H1 (cell line): Measurements from ENCODE around the gene EXD3. TPM values are rescaled to one million over a fixed set of nuclear protein-coding genes. Genes with fewer than 3 reads are reported as not detected.

Experiments used
- CTCF ChIA-PET: fragments of 300-600 bp; sonication (Branson Sonifier 250); formaldehyde crosslinking; loops from one replicate; lab custom pipeline; 2021; ENCODE audit not compliant: partially characterized antibody; lab: Charles Lee
- POLR2A ChIA-PET: fragments of 300-600 bp; sonication (Branson Sonifier 250); formaldehyde crosslinking; loops from one replicate; lab custom pipeline; 2021; ENCODE audit warnings: inconsistent platforms; ENCODE audit not compliant: partially characterized antibody; lab: Charles Lee
- DNase-seq, 2 experiments: peaks; one replicate each; pipeline versions ENCODE4 v3.0.0 to v3.0.0-alpha.2; 2010 to 2022; ENCODE audit warnings: low spot score in 2 of 2, low read depth in 1 of 2, mixed read lengths in 1 of 2
- FAIRE-seq: peaks from 2 replicates; lab custom pipeline; 2011; peaks lifted over from hg19 to GRCh38; lab: Jason Lieb, UNC
- H2AFZ ChIP-seq: 2 replicates; pipeline ENCODE4 v1.8.1; 2012; ENCODE audit warnings: low read length, inconsistent platforms
- H2AK5ac ChIP-seq: 2 replicates; pipeline ENCODE4 v1.6.1; 2013; ENCODE audit warnings: low read depth, low read length
- H2BK120ac ChIP-seq: replicated peaks from 2 replicates; pipeline ENCODE3; 2013; ENCODE audit warnings: low read depth, low read length, inconsistent platforms
- H2BK12ac ChIP-seq: 2 replicates; pipeline ENCODE4 v1.6.1; 2013; ENCODE audit warnings: low read depth, low read length
- H2BK15ac ChIP-seq: 2 replicates; pipeline ENCODE4 v1.6.1; 2013; ENCODE audit warnings: low read length
- H2BK20ac ChIP-seq: 2 replicates; pipeline ENCODE4 v1.6.1; 2013; ENCODE audit warnings: low read length
- H2BK5ac ChIP-seq: 2 replicates; pipeline ENCODE4 v1.6.1; 2013; ENCODE audit warnings: low read depth, low read length
- H3K14ac ChIP-seq: 2 replicates; pipeline ENCODE4 v1.6.1; 2013; ENCODE audit warnings: inconsistent platforms; ENCODE audit not compliant: insufficient read length
- H3K18ac ChIP-seq: 2 replicates; pipeline ENCODE4 v1.6.1; 2013; ENCODE audit warnings: low read length; ENCODE audit errors: extremely low read depth
- H3K23ac ChIP-seq: 2 replicates; pipeline ENCODE4 v1.6.1; 2013; ENCODE audit warnings: inconsistent platforms; ENCODE audit not compliant: insufficient read length
- H3K23me2 ChIP-seq: 2 replicates; pipeline ENCODE4 v1.6.1; 2013; ENCODE audit warnings: low read depth, low read length
- H3K27ac ChIP-seq: 2 replicates; pipeline ENCODE4 v1.6.1; 2011; ENCODE audit warnings: low read depth, low read length, inconsistent platforms
- H3K27me3 ChIP-seq, 4 experiments: replicated peaks in 1 of 4; 1 replicate in 1 of 4; 2 replicates in 3 of 4; pipeline versions ENCODE4 v1.6.1 to v1.8.1; 2011 to 2013; ENCODE audit warnings: low read length in 3 of 4, mild to moderate bottlenecking in 3 of 4, inconsistent platforms in 2 of 4, mixed read lengths in 2 of 4, moderate library complexity in 1 of 4; ENCODE audit not compliant: control insufficient read depth in 3 of 4, insufficient read depth in 3 of 4; ENCODE audit errors: extremely low read depth in 1 of 4
- H3K36me3 ChIP-seq, 4 experiments: 2 replicates each; pipeline versions ENCODE4 v1.6.1 to v1.8.1; 2011 to 2013; ENCODE audit warnings: mild to moderate bottlenecking in 4 of 4, low read length in 3 of 4, moderate library complexity in 2 of 4, control low read depth in 1 of 4, inconsistent platforms in 1 of 4; ENCODE audit not compliant: insufficient read depth in 4 of 4, control insufficient read depth in 2 of 4
- H3K4ac ChIP-seq: replicated peaks from 2 replicates; pipeline ENCODE3; 2013; ENCODE audit warnings: low read length, low read depth, mixed read lengths, inconsistent platforms; ENCODE audit not compliant: insufficient read length
- H3K4me1 ChIP-seq, 4 experiments: replicated peaks in 1 of 4; 1 replicate in 1 of 4; 2 replicates in 3 of 4; pipeline versions ENCODE4 v1.6.1 to v1.8.1; 2011 to 2013; ENCODE audit warnings: low read length in 3 of 4, inconsistent platforms in 2 of 4, mixed read lengths in 1 of 4; ENCODE audit not compliant: insufficient read depth in 4 of 4, control insufficient read depth in 3 of 4
- H3K4me2 ChIP-seq, 2 experiments: 2 replicates each; pipeline versions ENCODE4 v1.6.1 to v1.8.1; 2011 to 2013; ENCODE audit warnings: low read depth in 2 of 2, low read length in 2 of 2, control low read depth in 1 of 2, inconsistent platforms in 1 of 2, mild to moderate bottlenecking in 1 of 2; ENCODE audit not compliant: insufficient read depth in 1 of 2
- H3K4me3 ChIP-seq, 4 experiments: fragments of 200-600, 300-600 bp in 1 of 4; sonication (generic), shearing (Covaris generic), sonication (Bioruptor Twin) in 1 of 4; 2 replicates each; pipeline versions ENCODE4 v1.5.1 to v1.8.1; 2011 to 2016; ENCODE audit warnings: low read length in 4 of 4, low read depth in 3 of 4, control low read depth in 2 of 4, inconsistent platforms in 2 of 4, mild to moderate bottlenecking in 2 of 4, mixed read lengths in 1 of 4, moderate library complexity in 1 of 4; ENCODE audit not compliant: insufficient read depth in 2 of 4; ENCODE audit errors: extremely low read depth in 1 of 4
- H3K56ac ChIP-seq: replicated peaks from 2 replicates; pipeline ENCODE3; 2013; ENCODE audit warnings: low read depth, mild to moderate bottlenecking, mixed read lengths, low read length, inconsistent platforms; ENCODE audit not compliant: insufficient read length
- H3K79me1 ChIP-seq: 2 replicates; pipeline ENCODE4 v1.6.1; 2013; ENCODE audit warnings: low read depth, low read length, control low read depth
- H3K79me2 ChIP-seq, 2 experiments: 2 replicates each; pipeline versions ENCODE4 v1.6.1 to v1.8.1; 2012 to 2013; ENCODE audit warnings: low read length in 2 of 2, mild to moderate bottlenecking in 2 of 2, inconsistent platforms in 1 of 2; ENCODE audit not compliant: insufficient read depth in 2 of 2, control insufficient read depth in 1 of 2
- H3K9ac ChIP-seq, 4 experiments: replicated peaks in 1 of 4; 1 replicate in 1 of 4; 2 replicates in 3 of 4; pipeline versions ENCODE4 v1.6.1 to v1.8.1; 2011 to 2013; ENCODE audit warnings: low read depth in 3 of 4, low read length in 3 of 4, control low read depth in 2 of 4, mild to moderate bottlenecking in 2 of 4, moderate library complexity in 2 of 4, inconsistent platforms in 1 of 4; ENCODE audit errors: extremely low read depth in 1 of 4
- H3K9me3 ChIP-seq, 2 experiments: 2 replicates each; pipeline versions ENCODE4 v1.6.1 to v1.8.1; 2012 to 2013; ENCODE audit warnings: mild to moderate bottlenecking in 2 of 2, moderate library complexity in 2 of 2, control low read depth in 1 of 2, inconsistent platforms in 1 of 2, low read depth in 1 of 2, low read length in 1 of 2, mixed read lengths in 1 of 2; ENCODE audit not compliant: insufficient read depth in 2 of 2
- H4K20me1 ChIP-seq, 2 experiments: replicated peaks in 1 of 2; 2 replicates each; pipeline versions ENCODE3 to v1.8.1; 2011 to 2013; ENCODE audit warnings: inconsistent platforms in 2 of 2, low read length in 2 of 2, mild to moderate bottlenecking in 1 of 2; ENCODE audit not compliant: insufficient read depth in 2 of 2, control insufficient read depth in 1 of 2
- H4K5ac ChIP-seq: 2 replicates; pipeline ENCODE4 v1.6.1; 2013; ENCODE audit warnings: low read length, low read depth, mixed read lengths, inconsistent platforms; ENCODE audit not compliant: insufficient read length
- H4K8ac ChIP-seq: 2 replicates; pipeline ENCODE4 v1.8.0; 2013; ENCODE audit warnings: mild to moderate bottlenecking, moderate library complexity, low read length, inconsistent platforms; ENCODE audit not compliant: insufficient read depth; ENCODE audit errors: extremely low read depth
- H4K91ac ChIP-seq: replicated peaks from 2 replicates; pipeline ENCODE3; 2013; ENCODE audit warnings: low read length, mixed read lengths, inconsistent platforms; ENCODE audit not compliant: insufficient read length
- CEBPB ChIP-seq: IDR thresholded peaks from 2 replicates; pipeline ENCODE4 v1.6.1; 2012; ENCODE audit warnings: low read depth, low read length
- JUN ChIP-seq: IDR thresholded peaks from 2 replicates; pipeline ENCODE4 v1.6.1; 2011; ENCODE audit warnings: low read depth, mild to moderate bottlenecking, improper control_type of control experiment, low read length
- JUND ChIP-seq: IDR thresholded peaks from 2 replicates; pipeline ENCODE4 v1.6.1; 2011; ENCODE audit warnings: mild to moderate bottlenecking, improper control_type of control experiment, low read length
- KDM1A ChIP-seq: fragments of 200-600, 300-600 bp; sonication (generic); IDR thresholded peaks from 2 replicates; pipeline ENCODE4 v1.7.1; 2016; ENCODE audit warnings: mild to moderate bottlenecking, low read length, borderline replicate concordance
- MAFK ChIP-seq: IDR thresholded peaks from 2 replicates; pipeline ENCODE4 v1.6.1; 2012; ENCODE audit warnings: low read depth, mild to moderate bottlenecking, improper control_type of control experiment, low read length
- NANOG ChIP-seq: IDR thresholded peaks from 2 replicates; pipeline ENCODE4 v1.6.1; 2011; ENCODE audit warnings: low read length, low read depth, mild to moderate bottlenecking, inconsistent platforms; ENCODE audit not compliant: insufficient read depth, poor library complexity, severe bottlenecking
- NRF1 ChIP-seq: IDR thresholded peaks from 2 replicates; pipeline ENCODE4 v1.6.1; 2011; ENCODE audit warnings: mild to moderate bottlenecking, low read depth, low read length, improper control_type of control experiment
- SRF ChIP-seq: IDR thresholded peaks from 2 replicates; pipeline ENCODE4 v1.6.1; 2011; ENCODE audit warnings: mild to moderate bottlenecking, low read depth, low read length, moderate library complexity
- TAF7 ChIP-seq: optimal IDR thresholded peaks from 2 replicates; pipeline ENCODE3; 2011; ENCODE audit warnings: low read depth, mild to moderate bottlenecking, inconsistent platforms, low read length, moderate library complexity, borderline replicate concordance
- TEAD4 ChIP-seq: IDR thresholded peaks from 2 replicates; pipeline ENCODE4 v1.6.1; 2012; ENCODE audit warnings: low read depth, low read length, inconsistent platforms, mixed read lengths
- WGBS, 2 experiments: shearing (Covaris generic) in 1 of 2; methylation state at CpG; one replicate each; pipeline versions ENCODE4 v1.1.6 to v1.1.7; 2013 to 2015; ENCODE audit warnings: low lambda C conversion rate in 2 of 2, mixed read lengths in 2 of 2, inconsistent platforms in 1 of 2, low coverage in 1 of 2, missing lambda C conversion rate in 1 of 2; ENCODE audit not compliant: insufficient replicate concordance in 2 of 2, insufficient coverage in 1 of 2, insufficient read length in 1 of 2; ENCODE audit errors: extremely low coverage in 1 of 2, missing lambda C conversion rate in 1 of 2; 5-methylcytosine and 5-hydroxymethylcytosine counted together
- polyA plus RNA-seq, 7 experiments: library from polyadenylated mRNA; depleted of rRNA in 3 of 7; stranded (reverse) in 5 of 7; unstranded in 2 of 7; fragments of >200 nt in 5 of 7; fragments of 200-250 nt in 2 of 7; gene quantifications; 1 replicate in 5 of 7; 2 replicates in 1 of 7; 4 replicates in 1 of 7; pipeline versions ENCODE4 v1.2.1 to v1.2.3, GENCODE V29; 2011 to 2013; ENCODE audit warnings: missing spikeins in 2 of 7, mixed read lengths in 2 of 7
- total RNA-seq: library from RNA; stranded (reverse); fragmentation: NEBNext Ultra II Directional; extraction: Animal tissue kit (Norgen Biotek cat#: 25700); gene quantifications from 2 replicates; pipeline ENCODE4 v1.2.1, GENCODE V29; 2021
- TF ChIP-seq, protein P1 (sequence below): IDR thresholded peaks from 2 replicates; pipeline ENCODE4 v1.6.1; 2012; ENCODE audit warnings: inconsistent platforms

The EXD3 gene
- total and polyA plus RNA-seq, 2 of the 8 experiments (the other 6 are each of a cell fraction or from before 2014, with no cell fraction given) = 7.2 to 9.4 TPM

DNA sequence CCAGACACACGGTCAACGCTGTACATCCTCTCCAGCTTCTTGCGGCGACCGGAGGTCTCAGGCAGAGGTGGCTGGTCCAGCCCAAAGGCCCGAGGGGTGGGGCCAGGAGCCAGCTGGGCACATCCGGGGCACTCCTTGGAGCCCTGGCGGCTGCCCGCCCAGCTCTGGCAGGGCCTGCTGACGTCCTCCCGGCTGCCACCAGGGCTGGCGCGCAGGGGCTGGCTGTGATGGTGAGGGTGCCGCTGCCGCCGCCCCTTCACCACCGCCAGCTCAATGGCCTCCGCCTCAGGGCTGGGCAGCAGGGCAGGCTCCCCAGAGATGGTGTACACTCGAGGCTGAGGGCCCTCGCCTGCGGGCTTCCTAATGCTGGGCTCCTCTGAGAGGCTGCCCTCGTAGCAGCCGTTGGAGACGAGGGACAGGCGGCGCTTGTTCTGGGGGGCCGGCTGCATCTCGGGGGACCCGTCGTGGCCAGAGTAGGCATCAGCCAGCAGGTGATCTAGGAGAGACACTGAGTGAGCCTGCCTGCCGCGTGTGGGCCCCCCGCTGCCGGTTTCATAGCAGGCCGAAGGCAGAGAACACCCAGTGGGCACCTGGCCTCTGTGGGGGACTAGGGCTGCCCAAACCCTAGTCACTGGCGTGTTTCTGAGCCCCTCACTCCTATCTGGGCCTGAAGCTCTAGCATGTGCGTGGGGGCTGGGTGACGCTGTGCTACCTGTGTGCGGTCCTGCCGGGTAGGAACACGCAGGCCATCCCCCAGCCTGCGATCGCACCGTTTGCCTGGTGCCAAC is 34.6 kb upstream of the EXD3 start:
- Histone ChIP-seq H3K18ac (no peak overlapping the region), H2BK20ac (no peak overlapping the region), H3K4me2 (peak overlapping the region; percentile 75 to 93), H3K4ac (no peak overlapping the region), H4K20me1 (peaks cover 0 to 11% of the 10 kb centered on the region in 2 experiments), H2BK12ac (0 out of 2 replicates have a peak overlapping the region, but pooled peaks have one; percentile 9), H3K56ac (no peak overlapping the region), H3K27me3 (peaks cover 0 to 15% (median 9%) of the 10 kb centered on the region in 4 experiments; a peak in 5 of 7 replicates), H3K23me2 (peaks cover 15% of the 10 kb centered on the region; the same call in 1 of the 2 replicates), H3K4me3 (peak overlapping the region in 3 of 4 experiments; percentile 43 to 89 (median 60); a peak in 3 of 8 replicates), H3K14ac (no peak overlapping the region), H3K4me1 (peaks cover 0 to 30% (median 22%) of the 10 kb centered on the region in 4 experiments; a peak in 6 of 7 replicates), H2AK5ac (no peak overlapping the region), H3K9ac (no peak overlapping the region), H3K79me2 (no peaks in the 10 kb centered on the region; a peak in 1 of 4 replicates), H2AFZ (no peak overlapping the region), H3K79me1 (peaks cover 3% of the 10 kb centered on the region; the same call in 1 of the 2 replicates), H4K8ac (peak overlapping the region; percentile 25; the same call in 1 of the 2 replicates), H3K27ac (no peak overlapping the region), H2BK120ac (no peak overlapping the region), H4K5ac (no peak overlapping the region), H3K23ac (no peak overlapping the region), H3K36me3 (peaks cover 0 to 14% (median 7%) of the 10 kb centered on the region in 4 experiments; a peak in 6 of 8 replicates), H2BK15ac (no peak overlapping the region), H3K9me3 (no peaks in the 10 kb centered on the region; a peak in 1 of 4 replicates), H2BK5ac (no peak overlapping the region), H4K91ac (no peak overlapping the region)
- POLR2A ChIA-PET = no interaction called here
- CTCF ChIA-PET = interaction anchor here (0.7 to 1.3 kb wide), 3 partner anchors 14 to 155 kb away, joined by 3 to 4 read pairs (median 3); partner anchors contain the start of gene NRARP
- no peak for DNase-seq
- no peak for FAIRE-seq
- 92% methylated on average over 39 of the region's 44 CpGs; no CpG with 5 or more reads in 1 of the 2 experiments for WGBS, 2 experiments
- no peak for TF ChIP-seq SRF
- no peak for TF ChIP-seq TAF7
- no peak for TF ChIP-seq NRF1
- no peak for TF ChIP-seq JUN
- no peak for TF ChIP-seq MAFK
- TF ChIP-seq, protein P1, sequence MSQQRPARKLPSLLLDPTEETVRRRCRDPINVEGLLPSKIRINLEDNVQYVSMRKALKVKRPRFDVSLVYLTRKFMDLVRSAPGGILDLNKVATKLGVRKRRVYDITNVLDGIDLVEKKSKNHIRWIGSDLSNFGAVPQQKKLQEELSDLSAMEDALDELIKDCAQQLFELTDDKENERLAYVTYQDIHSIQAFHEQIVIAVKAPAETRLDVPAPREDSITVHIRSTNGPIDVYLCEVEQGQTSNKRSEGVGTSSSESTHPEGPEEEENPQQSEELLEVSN = no peak
- TF ChIP-seq CEBPB = no peak
- TF ChIP-seq NANOG = no peak
- no peak for TF ChIP-seq TEAD4
- no peak for TF ChIP-seq KDM1A
- TF ChIP-seq JUND = no peak
